GM19023 (cell line): Measurements from ENCODE around the gene USP46.

ENCODE experiments used
- ATAC-seq: cut with Tn5 transposase; IDR thresholded peaks from one replicate; pipeline ENCODE4 v1.9.1; 2021; ENCODE audit warnings: mild to moderate bottlenecking, moderate library complexity; ENCODE audit not compliant: unreplicated experiment

USP46 gene, protein sequence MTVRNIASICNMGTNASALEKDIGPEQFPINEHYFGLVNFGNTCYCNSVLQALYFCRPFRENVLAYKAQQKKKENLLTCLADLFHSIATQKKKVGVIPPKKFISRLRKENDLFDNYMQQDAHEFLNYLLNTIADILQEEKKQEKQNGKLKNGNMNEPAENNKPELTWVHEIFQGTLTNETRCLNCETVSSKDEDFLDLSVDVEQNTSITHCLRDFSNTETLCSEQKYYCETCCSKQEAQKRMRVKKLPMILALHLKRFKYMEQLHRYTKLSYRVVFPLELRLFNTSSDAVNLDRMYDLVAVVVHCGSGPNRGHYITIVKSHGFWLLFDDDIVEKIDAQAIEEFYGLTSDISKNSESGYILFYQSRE

DNA sequence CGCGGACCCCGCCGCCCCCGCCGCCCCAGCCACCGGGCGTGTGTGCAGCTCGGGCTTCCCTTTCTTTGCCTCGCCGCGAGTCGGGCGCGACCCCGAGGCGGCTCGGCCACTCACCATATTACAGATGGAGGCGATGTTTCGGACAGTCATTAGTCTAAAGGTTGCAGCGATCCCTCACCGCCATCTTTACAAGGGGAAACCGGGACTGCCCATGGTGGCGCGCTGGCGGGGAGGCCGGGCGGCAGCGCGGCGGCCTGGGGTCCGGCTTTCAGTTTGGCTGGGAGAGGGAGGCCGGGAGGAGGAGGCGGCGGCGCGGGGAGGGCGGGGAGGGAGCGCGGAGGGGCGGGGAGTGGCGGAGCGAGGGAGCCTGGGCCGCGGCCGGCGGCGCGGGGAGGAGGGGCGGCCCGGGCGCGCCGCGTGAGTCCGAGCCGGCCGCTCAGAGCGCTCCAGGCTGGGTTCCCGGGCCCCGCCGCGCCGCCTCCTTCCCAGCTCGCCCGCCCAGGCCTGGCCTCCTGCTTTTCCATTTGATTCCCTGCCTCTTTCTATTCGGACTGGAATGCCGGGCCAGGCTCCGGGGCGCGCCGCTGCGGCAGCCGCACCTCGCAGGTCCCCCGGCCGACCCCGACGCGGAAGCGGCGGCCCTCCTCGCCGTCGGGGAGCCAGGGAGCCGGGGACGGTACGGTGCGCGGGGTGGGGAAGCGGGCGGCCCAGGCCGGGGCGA, at the start of gene USP46:
USP46 (minus strand) TSS at position 301 of the 721 bp plus-strand sequence; CDS start at position 150, 151 bp downstream.
- ATAC-seq: peak; percentile 88

DNA sequence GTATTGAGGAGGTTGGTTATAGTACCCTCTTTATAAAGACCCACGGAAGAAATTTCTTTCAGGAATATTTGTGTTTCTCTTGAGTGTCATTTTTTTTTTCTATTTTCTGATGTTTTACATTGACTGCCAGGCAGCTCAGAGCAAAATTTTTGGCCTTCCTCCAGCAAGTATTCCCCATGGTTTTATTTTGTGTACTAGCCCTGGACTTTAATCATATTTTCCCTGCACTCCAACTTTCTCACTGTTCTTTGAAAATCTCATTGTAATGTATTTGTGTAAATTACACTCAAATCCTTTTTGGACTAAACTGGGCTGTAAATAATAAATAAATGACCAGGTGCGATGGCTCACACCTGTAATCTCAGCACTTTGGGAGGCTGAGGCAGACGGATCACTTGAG, 45.6 kb upstream of the USP46 start:
- no peak for ATAC-seq

DNA sequence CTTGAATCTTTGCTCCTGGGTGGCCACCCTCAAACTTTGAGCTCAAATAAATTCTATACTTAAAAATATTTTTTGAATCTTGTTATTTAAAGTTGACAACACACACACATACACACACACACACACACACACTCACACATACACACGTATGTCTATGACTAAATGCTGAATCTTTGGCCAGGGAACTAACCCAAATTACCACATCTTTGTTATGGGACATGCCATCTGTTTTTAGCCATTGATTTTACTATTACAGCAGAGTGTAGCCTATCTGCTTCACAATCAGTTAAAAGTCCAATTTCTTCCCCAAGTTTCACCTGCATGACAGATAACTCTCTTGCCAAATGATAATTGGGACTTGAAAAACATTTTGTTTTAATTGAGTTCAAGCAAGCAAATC, 45.0 kb upstream of the USP46 start:
- no peak for ATAC-seq

DNA sequence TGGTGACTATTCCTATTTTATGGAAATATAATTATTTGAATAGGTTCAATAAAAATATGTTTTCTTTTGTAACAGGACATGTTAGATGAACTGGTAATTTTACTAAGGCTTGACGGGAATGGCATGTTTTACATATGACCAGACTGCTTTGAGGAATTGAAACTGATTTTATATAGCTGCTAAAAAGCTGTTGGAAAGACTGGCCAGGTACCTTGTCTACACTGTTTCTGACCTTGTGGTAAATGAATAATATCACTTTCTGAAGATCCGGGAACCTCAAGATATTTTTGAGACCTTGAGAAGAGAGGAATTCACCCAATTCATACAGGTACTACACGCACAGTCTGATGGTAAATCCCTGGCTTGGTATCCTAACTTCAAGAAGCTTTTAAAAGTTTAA, 42.1 kb upstream of the USP46 start:
- peak; percentile 85 for ATAC-seq

DNA sequence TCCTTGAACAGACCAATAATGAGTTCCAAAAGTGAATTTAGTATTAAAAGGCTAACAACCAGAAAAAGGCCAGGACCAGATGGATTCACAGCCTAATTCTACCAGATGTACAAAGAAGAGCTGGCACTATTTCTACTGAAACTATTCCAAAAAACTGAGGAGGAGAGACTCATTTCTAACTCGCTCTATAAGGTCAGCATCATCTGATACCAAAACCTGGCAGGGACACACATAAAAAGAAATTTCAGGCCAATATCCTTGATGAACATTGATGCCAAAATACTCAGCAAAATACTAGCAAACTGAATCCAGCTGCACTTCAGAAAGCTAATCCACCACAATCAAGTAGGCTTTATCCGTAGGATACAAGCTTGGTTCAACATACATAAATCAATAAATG, 35.8 kb upstream of the USP46 start:
- ATAC-seq: no peak

DNA sequence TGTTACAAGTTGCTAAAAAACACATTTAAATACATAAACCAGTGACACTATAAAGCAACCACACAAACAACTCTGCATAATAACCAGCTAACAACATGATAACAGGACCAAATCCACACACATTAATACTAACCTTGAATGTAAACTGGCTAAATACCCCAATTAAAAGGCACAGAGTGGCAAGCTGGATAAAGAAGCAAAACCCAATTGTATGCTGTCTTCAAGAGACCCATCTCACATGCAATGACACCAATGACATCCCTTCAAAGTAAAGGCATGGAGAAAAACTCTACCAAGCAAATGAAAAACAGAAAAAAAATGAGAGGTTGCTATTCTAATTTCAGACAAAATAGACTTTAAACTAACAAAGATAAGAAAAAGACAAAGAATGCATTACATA, 34.4 kb upstream of the USP46 start:
- no peak for ATAC-seq

DNA sequence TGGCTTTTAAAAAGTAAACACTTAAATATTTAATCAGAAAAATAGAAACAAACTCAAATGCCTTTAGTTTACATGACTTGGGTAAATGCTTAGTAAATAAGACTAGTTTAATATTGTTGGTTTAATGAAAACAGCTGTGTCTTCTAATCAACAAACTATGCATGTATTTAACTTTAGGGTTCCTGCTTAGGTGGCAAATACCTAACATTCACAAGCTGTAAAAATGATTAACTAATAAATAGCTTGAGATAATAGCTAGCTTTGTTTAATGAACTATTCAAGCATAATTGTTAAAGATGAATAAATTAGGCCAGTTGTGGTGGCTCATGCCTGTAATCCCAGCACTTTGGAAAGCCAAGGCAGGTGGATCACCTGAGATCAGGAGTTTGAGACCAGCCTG, 30.0 kb upstream of the USP46 start:
- ATAC-seq: no peak

DNA sequence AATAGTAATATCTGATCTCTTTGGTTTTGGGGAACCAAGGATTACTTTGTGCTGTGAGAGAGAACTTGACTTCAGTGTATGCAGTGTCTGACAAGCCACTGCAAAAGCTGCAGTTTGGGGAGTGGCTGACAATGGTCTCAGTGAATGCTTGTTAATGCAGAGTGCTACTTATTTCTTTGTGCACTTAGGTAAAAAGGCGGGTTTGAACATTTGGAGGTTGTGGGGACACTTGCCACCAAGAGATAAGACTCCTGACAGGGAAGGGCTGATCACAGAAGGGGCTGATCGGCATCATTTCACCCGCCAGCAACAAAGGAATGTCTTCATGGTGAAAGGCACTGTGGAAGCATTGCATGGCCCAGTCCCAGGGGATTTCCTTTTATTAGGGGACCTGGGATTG, 28.6 kb upstream of the USP46 start:
- no peak for ATAC-seq

DNA sequence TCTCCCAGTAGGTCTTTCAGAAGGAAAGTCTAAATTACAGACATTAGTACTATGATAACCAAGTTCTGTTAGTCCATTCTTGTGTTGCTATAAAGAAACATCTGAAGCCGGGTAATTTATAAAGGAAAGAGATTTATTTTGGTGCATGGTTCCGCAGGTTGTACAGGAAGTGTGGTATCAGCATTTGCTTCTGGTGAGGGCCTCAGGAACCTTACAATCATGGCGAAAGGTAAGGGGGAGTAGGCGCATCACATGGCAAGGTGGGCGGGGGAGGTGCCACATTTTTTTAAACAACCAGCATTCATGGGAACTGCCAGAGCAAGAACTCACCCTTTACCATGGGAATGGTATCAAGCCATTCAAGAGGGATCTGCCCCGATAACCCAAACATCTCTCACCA, 26.2 kb upstream of the USP46 start:
- ATAC-seq: no peak

DNA sequence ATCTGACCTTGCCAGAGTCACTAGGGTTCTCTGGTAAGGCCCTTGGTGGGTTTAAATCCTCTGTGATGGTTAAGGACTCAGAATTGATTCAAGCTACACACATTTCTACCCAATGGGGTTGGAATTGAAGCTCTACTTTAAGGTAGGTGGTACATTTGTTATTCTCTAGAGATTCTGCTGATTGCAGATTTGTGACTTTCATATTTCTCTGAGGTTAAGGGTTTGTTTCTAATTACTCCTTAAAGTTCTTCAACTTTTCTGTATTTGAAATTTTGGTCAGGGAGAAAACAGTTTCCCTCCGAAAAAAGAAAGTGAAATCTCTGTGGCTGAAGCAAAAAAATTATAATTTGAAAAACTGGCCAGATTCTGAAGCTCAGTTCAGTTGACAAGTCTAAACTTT, 25.8 kb upstream of the USP46 start:
- ATAC-seq: no peak

DNA sequence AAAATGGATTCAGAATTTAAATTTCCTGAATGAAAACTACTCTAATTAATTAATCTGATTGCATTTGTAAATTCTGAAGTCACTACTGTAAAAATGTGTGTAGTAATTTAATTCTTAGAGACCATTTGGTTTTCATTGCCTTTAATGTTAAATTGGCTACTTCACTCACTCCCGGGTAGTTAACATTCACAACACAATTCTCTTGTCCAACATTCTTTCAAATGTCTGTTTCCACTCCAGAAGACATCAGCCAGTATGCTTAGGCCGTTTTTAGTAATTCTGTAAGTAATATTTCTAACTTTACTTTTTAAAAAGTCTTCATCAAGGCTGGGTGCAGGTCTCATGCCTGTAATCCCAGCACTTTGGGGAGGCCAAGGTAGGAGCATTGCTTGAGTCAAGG, 21.3 kb upstream of the USP46 start:
- no peak for ATAC-seq

DNA sequence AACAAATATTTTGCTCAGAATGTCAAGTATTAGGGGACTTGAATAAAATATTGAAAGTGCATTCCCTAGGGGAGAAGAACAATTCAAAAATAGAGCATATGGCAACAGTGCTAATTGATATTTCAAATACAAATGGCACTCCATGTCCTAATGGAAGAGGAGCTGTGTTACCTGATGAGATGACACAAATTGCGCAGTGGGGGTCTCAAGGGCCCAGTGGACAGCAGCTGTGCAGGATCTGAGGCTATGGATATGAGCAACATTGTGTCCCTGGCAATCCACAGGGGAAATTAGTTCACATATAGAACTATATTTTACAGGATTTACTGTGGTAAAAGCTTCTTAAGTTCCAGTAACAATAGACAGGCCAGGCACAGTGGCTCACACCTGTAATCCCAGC, 17.4 kb upstream of the USP46 start:
- ATAC-seq: no peak

DNA sequence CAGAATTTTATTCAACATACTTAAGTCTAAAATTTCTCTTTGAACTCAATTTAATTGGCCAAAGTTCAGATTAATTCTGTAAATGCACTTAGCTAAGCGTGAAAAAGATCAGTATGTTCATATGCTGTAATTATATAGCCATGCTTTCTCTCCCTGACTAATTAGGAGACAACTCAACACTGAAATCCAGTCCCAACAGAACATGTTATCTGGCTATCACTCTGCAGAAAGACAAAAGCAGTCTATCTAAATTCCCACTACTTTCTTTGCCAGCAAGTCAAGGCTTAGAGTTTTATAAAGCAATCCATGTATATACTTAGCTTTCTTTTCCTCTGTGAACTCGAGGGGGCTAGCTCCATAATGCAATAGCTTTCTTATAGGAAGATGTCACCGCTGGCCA, 16.0 kb upstream of the USP46 start:
- no peak for ATAC-seq

DNA sequence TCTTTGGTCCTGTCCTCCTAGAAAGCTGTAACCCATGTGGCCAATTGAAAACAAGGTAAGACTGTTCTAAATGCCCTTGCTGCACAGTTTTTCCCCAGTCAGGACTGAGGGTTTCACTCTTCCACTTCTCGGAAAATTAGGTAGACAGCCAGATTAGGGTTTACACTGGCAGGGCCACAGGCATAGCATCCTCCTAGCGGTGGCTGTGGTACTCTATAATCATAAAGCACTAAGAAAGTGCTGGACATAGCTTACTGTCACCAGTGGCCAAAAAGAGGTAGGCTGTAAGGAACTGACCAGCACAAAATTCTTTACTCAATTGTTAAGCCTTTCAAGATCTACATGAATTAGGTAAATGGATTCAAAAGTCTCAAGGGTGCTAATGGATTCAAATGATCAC, 11.6 kb upstream of the USP46 start:
- no peak for ATAC-seq

DNA sequence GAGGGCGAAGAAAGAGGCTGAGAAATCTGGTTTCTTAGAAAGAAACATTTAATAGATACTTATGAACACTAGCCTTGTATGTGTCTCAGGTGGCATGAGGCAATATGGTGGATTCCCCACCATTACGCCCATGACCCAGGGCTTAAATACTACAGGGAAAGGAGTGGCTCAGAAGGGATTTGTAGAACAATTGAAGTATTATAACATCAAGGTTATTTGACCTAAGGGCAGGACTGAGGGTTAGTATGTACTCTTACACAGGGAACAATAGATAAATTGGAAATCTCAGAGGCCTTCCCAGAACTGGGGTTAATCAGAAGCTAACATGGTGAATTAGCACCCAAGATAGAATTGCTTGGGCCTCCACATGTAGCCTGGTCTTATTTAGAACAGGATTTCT, 11.0 kb upstream of the USP46 start:
- no peak for ATAC-seq

DNA sequence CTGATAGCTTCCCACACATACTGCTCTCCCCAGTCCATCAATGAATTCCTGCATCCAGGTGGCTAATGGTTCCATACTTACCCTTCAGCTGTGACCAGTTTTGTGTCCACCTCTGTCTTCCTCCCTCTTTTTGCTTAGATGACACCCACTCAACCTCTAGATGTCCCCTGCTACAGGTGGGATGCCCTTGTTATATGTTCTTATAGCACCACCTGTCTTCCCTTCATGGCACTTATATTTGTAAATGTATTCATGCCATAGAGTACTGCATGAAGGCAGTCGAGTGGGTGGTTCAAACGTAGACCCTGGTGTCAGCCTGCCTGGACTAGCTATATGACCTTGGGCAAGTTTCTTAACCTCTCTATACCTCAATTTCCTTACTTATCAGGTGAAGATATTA, 6.5 kb upstream of the USP46 start:
- ATAC-seq: peak; percentile 77

DNA sequence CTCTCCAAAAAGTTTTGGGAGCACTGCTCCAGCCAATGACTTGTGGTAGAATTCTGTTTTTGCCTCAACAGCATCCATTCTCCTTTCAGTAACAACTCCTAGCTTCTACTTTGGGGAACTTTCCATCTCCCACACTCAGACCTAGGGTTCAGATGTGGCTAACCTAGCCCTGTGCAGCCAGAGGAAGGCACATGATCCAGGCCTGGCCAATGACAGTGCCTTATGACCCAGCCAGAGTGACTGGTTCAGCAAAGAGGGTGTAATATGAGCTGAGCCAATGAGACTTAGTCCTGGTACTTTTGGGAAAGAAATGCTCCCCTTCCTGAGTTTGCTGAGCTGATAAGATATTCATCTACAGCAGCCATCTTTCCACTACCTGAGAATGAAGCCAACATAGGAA, 5.4 kb upstream of the USP46 start:
- ATAC-seq: no peak

DNA sequence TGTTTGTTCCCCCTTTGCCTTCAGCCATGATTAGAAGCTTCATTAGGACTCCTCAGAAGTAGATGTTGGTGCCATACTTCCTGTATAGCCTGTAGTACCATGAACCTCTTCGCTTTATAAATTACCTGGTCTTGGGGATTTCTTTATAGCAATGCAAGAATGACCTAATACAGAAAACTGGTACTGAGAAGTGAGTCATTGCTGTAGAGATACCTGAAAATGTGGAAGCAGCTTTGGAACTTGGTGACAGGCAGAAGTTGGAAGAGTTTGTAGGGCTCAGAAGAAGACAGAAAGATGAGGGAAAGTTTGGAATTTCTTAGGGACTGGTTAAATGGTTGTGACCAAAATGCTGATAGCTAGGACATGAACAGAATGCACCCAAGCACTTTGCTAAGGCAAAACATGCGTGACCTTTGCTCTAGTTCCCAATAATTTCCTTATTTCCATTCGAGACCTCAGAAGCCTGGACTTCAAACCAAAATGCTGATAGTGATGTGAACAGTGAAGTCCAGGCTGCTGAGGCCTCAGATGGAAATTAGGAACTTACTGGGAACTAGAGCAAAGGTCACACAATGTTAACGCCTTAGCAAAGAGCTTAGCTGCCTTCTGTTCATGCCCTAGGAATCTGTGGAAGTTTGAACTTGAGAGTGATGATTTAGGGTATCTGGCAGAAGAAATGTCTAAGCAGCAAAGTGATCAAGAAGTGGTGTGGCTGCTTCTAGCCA, 3.0 kb upstream of the USP46 start:
- ATAC-seq: no peak

DNA sequence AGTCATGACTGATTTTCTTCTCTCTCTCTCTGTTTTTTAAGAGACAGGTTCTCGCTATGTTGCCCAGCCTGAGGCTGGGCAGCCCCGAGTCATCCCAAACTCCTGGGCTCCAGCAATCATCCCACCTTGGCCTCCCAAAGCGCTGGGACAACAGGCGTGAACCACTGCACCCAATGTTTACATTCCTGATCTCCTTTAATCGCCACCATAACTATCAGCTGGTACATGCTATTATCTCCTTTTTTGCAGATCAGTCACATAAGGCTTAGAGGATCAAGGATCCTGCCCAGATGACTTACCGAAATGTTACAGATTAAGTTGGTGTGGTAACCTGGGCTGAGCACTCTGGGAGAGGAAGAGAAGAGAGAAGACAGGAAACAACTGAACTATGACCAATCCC, 1.5 kb upstream of the USP46 start:
- no peak for ATAC-seq

DNA sequence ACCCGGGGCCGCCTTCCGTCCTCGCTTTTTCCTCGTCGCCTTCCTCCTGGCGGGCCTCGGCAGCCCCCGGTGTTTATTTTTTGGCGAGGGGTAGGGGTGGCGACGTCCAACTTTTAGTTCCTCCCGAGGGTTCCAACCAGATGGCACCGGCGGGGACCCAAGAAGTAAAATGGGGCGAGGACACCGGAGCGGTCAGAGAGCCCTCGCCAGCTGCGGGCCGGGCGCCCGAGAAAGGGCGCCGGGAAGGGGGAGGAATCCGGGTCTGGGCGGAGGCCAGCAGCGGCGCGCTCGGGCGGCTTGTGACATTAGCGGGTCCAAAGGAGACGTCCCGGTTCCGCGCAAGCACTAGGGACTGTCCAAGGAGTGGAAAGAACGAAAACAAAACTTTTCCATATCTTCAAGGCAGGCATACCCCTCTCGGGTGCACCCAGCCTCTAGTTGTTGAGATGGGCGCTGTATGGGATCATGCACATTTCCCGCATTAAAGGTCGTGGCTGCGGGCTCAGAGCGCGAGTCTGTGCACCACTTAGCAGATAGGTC, 691 bp upstream of the USP46 start:
- peak; percentile 24 for ATAC-seq

DNA sequence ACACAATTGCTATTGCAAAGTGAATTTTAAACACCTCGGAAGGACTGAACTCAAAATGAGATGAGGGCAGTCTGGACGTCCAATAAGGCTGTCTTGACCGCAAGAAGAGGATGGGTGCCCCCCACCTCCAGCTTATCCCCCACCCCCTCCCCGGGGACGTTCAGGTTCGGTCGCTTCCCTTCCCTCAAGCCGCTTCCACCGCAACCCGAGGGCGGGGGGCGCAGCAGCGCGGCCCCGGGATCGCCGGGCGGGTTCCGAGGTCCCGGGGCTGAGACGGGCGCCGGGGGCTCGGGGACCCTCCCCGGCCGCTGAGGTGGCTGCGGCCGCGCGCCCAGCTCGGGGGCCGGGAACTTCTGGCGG, 480 bp downstream of the USP46 start:
- peak; percentile 16 for ATAC-seq
